Lung microvascular endothelial cell (primary cell): ENCODE results near the gene ST8SIA5. TPM values are rescaled to one million over a fixed set of nuclear protein-coding genes. Genes with fewer than 3 reads are reported as not detected.

Experiments used
- DNase-seq, 2 donors: peaks; one replicate each; pipeline versions ENCODE4 v3.0.0 to v3.0.0-alpha.2; 2010; ENCODE audit warnings: low read depth in 2 of 2
- total RNA-seq: library from RNA; depleted of rRNA; stranded (reverse); fragments of >200 nt; gene quantifications from 2 replicates; pipeline ENCODE4 v1.2.1, GENCODE V29; 2014

ST8SIA5 gene
- total RNA-seq, 1 donor from 2014 or later: not detected

DNA sequence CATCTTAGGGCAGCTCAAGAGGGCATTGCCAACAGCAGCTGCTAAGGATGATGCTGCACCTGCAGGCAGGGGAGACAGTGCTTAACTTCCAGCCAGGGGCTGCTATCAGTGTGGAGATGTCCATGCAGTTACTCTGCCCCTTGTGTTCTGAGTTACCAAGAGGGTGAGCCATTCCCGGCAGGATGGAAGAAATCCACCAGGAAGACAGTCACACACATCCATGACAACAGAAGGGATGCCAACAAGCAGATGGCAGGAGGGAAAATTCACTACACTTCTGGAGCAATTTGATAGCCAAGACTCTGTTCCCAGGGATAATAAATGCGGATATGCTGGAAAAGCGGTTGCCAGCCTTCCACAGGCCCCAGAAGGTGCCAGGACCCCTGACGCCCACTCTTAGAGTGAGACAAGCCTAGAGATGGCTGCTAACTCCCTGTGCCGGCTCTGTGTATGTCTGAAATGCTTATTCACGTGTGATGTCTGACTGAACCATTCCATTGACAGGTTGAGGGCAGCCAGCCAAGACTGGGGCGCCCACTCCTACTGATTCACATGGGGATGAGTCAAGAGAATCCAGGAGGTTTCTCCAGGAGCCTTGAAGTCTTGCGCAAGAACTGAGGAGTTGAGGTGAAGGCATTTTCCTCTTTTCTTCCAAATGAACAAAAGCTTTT is 124.3 kb downstream of the ST8SIA5 start:
- peak in 1 of 2 donors; percentile 12 for DNase-seq

DNA sequence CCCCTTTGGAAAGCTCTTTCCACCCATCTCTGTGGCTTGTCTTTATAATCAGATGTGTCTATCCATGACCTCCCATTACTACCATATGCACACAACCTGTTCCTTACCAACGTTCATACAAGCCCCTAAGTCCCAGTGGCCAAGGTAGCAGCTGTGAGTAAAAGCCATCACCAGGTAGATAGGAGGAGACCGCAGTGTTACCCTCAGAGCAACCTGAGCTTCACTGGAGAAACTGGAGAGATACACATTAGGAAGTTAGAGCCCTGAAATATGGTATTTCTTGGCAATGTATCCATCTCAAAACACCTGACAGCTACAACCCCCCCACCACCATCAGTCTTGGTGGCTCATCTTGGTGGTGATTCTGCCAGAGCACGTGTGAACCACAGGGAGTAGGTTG is 125.9 kb downstream of the ST8SIA5 start:
- DNase-seq: no peak

DNA sequence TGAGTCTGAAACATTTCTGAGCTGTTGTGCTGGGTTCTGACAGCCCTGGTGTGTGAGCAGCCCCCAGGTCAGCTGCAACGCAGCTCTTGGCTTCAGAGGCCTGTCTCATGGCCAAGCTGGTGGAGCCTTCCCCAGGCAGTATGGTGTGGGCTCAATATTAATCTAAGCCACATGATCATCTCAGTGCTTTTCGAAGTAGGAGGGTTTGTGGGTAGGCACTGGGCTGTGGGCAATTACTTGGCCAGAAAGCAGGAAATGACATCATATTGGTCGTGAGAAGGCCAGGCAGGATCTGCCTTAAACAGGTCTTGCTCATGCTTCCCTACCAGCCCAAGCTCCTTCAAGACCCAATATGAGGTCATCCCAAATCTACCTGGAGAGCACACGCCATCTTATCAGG is 126.7 kb downstream of the ST8SIA5 start:
- peak in 1 of 2 donors; percentile 8 for DNase-seq

DNA sequence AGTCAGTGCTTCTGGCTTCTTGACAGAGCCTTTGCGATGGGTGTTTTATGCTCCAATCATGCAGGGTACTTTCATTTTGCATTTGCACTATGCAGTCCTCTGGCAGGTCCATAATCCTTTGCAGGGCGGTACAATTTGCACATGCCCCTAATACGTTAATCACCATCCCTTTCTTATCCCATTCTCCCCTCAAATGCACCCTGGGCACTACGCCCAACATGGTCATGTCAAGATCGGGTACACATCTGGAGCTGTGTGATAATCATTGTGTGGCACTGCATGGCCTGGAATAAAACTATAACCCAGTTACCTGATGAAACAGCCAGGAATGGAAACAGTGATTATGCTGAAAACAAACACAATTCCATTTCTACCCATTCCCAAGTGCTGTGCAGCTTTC is 127.5 kb downstream of the ST8SIA5 start:
- no peak for DNase-seq

DNA sequence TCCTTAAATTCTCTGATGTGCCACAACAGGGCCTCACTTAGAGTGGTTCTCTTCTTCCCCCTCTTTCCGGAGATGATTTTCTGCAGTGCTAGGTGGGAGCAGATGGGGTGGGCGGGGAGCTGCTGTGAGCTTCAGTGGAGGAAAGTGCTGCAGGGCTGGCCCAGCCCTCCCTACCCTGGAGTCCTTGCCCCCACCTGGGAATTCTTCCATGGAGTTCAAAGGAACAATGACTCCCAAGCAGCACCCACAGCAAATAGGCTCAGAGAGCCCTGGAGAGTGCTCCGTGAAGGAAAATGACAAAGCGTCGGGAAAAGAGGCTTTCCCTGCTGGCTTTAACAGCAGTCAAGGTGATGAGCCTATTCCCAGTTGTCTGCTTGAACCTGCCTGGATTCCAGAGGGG is 128.6 kb downstream of the ST8SIA5 start:
- no peak for DNase-seq

DNA sequence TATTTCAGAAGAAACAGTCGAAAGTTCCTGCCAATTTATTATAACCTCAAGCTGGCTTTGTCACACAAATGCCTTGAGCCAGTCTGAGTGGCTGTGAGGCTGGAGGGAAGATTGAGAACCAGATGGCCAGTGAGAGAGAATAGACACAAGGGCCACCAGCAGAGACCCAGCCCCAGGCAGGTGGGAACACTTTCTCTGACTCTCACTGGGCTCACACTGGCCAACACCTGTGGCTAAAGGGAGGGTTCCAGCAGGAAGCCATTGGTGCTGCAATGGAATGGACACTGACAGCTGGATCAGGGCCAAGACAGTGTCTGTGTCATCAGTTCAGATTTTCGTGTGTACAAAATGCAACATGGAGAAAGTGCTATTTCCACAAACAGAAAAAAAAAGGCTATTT is 129.7 kb downstream of the ST8SIA5 start:
- peak in 1 of 2 donors; percentile 28 for DNase-seq

DNA sequence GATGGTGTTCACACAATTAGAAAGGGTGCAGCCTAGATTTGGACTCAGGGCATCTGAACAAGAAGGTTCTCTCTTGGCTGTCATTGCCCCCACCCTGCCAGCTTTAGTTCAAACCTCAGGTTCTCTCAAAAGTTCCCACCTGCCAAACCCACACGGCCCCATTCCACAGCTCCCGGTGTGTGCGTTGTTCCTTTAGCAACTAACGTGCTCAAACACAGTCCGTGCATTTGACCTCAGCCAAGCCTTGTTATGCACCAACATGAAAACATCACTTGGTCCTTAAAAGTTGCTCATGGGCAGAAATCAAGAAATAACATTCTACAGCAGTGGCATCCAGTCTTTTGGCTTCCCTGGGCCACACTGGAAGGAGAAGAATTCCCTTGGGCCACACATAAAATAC is 131.8 kb downstream of the ST8SIA5 start:
- DNase-seq: no peak

DNA sequence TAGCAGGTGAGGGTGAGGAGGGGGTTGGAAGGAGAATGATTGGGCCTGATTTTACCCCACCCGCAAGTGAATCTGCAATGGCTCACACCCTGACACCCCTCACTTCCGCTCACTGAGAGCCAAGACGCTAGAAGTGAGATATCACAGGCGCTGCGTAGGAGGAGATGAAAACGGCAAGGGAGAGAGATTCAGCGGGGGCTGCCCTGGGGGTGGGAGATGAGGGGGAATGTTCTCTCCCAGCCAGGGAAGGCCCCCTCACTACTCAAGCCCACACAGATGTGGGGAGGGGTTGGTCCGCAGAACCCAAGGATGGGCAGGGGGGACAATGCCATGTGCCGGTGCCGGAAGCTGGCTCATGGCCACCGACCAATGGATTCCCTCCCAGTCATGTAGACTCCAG is 132.7 kb downstream of the ST8SIA5 start:
- no peak for DNase-seq

DNA sequence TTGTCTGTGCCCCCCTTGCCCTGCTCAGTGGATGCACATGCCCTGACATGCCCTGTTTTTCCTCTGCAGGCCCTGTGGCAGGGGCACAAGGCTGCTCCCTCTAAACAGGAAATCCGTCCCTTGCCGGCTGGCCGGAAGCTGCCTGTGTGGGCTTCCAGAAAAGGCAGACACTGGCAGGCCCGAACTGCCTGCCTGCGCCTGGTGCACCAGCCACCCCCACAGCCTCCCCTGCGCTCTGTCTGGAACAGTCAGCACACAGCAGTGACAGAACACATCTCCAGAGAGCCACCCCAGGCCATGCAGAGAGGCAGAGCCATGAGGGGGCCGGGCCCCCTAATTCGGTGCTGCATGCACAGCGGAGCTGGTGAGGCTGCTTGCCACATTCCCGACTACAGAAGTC is 133.3 kb downstream of the ST8SIA5 start:
- DNase-seq: peak; percentile 35 to 47

DNA sequence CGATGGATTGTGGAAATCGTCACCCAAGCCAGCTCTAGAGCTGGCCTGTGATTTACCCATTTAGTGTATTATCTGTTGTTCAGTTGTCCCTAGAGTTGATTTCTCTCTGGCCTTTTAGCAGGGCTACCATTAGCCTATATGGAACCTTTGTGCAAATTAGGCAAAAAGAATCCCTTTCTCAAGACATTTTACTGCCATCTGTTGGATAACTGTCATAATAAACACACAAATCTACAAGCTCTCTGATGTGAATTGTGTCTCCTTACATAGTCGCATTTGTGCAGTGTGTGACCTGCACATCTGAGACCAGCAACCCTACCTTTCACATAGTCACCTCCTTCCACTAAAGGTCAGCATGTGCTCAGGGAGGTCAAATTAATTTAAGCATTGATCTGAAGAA is 133.9 kb downstream of the ST8SIA5 start:
- peak; percentile 6 to 21 for DNase-seq

DNA sequence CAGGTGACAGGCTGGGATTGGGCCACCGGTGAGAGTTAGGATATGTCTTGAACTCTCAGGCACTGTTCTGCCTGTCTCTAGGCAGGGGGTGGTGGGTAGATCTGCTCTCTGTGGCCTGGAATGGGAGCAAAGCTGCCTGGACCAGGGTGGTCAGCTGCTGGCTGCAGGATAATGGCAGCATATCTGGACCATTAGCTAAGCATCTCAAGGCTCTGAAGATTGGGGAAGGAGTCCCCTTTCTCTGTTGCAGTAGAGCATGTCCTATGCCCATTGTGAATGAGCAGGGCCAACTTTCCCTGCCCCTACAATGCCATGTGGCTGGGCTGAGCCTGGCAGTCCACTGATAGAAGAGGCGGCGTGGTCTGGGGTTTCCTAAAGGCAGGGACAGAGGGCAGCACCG is 134.4 kb downstream of the ST8SIA5 start:
- DNase-seq: no peak

DNA sequence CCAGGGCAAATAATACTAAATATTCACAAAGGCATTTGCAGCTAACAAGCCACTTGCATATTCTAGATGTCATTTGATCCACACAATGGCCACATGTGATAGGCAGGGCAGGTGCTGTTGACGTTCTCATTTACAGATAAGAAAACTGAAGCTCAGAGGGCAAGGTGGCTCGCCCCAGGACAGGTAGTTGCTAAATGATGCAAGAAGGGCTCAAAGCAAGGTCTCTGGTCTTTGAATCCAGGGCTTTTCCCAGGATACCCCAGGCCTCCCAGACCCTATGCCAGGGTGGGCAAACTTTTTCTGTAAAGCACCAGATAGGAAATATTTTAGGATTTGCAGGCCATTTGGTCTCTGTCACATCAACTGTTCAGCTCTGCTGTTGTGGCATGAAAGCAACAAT is 135.0 kb downstream of the ST8SIA5 start:
- DNase-seq: no peak

DNA sequence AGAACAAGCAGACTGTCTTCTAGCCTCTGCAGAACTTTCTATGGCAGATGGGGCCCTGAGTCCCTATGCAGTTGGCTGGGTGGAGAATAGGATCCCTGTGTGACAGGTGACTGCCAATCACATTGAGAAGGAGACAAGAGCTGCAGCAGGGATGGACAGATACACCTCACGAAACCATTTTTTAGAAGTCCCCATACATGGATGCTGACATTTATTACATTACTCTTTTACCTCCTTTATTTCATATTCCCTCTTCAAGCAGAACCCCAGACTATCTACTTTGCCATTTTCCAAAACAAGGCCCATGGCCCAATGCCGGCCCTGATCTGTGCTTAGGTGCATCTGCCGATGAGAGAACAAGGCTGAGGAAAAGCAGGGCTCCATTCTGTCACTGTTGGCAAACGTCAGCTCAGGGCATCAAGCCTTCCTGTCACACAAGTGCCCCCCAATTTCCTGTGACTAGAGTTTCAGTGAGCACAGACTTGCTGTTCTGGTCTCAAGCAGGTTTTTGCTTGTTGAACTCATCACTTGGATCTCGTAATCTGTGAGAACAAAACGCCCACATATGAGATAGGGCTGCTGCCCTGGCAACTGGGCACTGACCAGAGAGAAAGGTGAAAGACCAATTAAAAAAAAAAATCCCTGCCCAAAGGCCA is 135.6 kb downstream of the ST8SIA5 start:
- peak in 1 of 2 donors; percentile 7 for DNase-seq

DNA sequence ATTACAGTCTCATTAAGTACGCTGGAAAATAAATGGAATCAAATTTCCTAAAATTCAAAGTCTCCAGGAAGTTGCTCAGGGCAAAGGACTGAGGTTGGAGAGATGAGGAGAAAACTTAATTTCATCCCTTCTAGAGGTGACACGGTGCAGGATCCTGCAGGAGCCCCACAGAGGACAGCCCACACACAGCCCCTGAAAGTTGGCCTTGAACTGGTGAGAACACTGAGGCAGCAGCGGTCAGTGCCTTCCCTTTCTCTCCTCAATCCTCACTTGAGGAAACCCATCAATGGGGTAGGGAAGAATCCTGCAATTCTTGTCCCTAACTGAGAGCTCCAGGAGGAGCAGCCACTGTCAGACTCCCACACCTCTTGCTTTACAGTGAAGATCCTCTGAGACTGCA is 137.3 kb downstream of the ST8SIA5 start:
- no peak for DNase-seq

Other genes with a start within 250 kb of the ST8SIA5 start
- gene LOXHD1, start 99.8 kb downstream of the ST8SIA5 start, total RNA-seq: not detected in 2 replicates
- gene PIAS2, start 160.5 kb upstream of the ST8SIA5 start, total RNA-seq: 7.2 and 8.7 TPM in 2 replicates
- gene KATNAL2, start 160.5 kb upstream of the ST8SIA5 start, total RNA-seq: 0.40 and 0.44 TPM in 2 replicates